Limb (tissue), 2 donors: ENCODE results near the gene GALNT13.

ENCODE experiments used
- DNase-seq, 2 donors: peaks; one replicate each; pipeline ENCODE4 v3.0.0-alpha.2; 2016; ENCODE audit errors: extremely low spot score in 2 of 2

GALNT13 gene

GRCh38 chr2:154223726-154224125, 352.0 kb downstream of the GALNT13 start:
- DNase-seq, result no peak

DNA sequence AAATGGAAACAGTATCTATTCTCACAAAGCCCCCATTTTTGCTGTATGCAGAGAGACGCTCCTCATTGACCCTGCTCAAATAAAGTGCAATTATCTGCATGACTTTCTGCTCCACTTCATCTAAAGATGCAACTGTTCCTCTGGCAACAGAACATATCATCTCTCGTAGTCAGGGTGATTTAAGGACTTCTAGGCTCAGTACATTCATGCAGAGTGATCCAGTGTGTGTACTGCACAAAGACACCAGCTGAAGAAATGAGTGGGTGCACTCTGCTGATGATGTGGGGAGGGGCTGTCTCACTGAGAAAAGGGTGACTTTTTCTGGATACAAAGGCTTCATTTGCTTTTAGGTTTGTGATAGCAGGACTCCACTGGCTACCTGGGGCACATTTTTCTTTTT, 355.2 kb downstream of the GALNT13 start:
- no peak for DNase-seq

- DNase-seq, result no peak
These were observed 357.0 kb downstream of the GALNT13 start for GRCh38 chr2:154228566-154229280.

- no peak for DNase-seq
These were observed 358.2 kb downstream of the GALNT13 start for GRCh38 chr2:154229966-154230365.

- DNase-seq, result no peak
These were observed 359.3 kb downstream of the GALNT13 start for GRCh38 chr2:154231021-154231420.

DNA sequence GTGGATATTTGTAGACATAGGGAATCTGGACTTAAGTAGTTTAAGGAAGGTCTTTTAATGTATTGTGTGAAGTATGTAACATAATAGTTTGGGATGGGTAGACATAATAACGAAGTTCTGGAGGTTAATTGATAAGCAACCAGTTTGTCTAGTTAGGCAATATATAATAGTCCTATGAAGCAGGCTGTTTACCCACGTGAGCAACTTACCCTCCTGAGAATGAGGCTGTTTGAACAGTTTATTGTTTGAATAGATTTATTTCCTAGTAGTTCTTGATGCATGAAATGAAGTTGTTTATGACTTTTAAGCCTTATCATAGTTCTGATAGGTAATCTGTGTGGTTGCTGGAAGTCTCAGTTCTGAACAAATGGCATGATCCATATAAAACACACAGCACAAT, 361.5 kb downstream of the GALNT13 start:
- no peak for DNase-seq

- no peak for DNase-seq
These were observed 366.5 kb downstream of the GALNT13 start for GRCh38 chr2:154238252-154238651.

DNA sequence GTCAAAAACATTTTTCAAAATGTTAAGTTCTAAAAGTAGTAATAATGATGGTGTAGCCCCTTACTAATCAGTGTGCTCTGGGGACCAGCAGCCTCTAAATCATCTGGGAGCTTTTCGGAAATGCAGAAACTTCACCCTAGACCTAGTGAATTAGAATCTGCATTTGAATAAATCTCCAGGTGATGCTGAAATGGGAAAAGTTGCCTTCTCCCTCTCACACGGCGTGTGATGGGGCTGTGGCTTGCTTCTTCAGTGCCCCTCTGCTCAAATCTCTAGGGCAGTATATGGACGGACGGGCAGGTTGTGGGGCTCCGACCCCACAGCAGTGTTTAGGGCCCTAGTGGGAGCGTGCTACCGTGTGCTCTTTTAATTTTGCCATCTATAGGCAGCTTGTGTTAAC, 368.6 kb downstream of the GALNT13 start:
- DNase-seq, result no peak

DNA sequence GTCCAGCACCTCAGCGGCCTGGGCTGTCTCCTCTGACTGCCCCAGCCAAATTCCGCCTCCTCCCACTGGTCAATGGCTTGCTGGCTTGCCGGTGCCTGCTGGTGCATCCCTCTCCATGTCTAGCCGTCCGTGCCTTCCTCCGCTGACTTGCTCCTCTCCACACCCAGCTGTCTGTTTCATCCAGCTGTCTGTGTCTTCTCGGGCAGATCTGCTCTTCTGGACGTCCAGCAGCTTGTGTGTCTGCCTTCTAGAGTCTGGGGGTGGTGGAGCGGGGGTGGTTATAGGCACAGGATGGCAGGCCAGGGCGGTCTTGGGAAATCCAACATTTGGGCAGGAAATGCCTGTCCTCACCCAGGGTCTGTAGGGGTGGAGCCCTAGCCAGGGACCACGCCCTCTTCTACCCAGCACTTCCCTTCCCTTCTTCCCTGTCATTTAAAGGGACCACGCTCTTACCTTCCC, 369.2 kb downstream of the GALNT13 start:
- DNase-seq, result no peak

DNA sequence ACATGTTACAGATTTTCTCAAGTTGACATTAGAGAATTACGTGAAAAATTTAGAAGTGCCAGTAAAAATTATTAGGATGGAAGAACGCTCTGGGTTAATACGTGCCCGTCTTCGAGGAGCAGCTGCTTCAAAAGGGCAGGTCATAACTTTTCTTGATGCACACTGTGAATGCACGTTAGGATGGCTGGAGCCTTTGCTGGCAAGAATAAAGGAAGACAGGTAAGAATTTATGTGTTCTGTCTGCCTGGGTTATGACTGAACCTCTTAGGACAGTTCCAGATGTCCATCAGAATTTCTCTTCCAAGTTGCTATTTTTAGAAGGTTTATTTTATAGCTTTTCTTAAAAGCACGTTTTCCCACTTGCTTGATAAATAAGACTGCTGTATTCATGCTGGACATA, 371.0 kb downstream of the GALNT13 start:
- no peak for DNase-seq

- DNase-seq, result no peak
These were observed 372.0 kb downstream of the GALNT13 start for GRCh38 chr2:154243685-154244084.

DNA sequence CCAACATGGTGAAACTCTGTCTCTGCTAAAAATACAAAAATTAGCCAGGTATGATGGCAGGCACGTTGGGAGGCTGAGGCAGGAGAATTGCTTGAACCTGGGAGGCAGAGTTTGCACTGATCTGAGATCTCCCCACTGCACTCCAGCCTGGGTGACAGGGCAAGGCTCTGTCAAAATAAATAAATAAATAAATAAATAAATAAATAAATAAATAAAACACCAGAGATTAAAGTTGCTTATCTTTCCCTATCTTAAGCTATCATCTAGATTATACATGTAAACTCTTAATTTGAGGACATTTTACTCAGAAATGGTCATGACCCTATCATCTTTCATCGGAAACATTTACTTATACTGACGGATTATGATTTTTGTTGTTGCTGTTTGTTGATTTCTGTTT, 373.2 kb downstream of the GALNT13 start:
- no peak for DNase-seq

- DNase-seq, result no peak
These were observed 375.8 kb downstream of the GALNT13 start for GRCh38 chr2:154247503-154247902.

DNA sequence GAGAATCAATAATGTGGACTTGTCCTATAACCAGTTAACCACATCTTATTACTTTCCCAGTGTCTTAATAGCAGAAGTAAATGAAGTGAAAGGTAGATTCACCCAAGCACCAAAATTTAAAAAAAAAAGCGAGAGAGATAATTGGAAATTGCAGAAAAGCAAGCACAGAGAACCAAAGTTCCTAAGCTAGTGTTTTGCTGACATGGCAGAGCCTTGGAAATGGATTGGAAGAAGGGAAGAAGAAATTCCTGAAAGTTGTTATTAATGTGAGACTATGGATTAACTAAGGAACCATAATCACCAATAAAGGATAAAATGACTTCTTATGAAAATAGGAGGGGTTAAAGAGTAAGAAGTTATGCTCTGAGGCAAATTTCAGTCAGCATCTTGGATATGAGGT, 384.4 kb downstream of the GALNT13 start:
- DNase-seq, result no peak

- DNase-seq, result no peak
These were observed 387.3 kb downstream of the GALNT13 start for GRCh38 chr2:154259030-154259429.

GRCh38 chr2:154261473-154262027, 389.8 kb downstream of the GALNT13 start:
- no peak for DNase-seq

DNA sequence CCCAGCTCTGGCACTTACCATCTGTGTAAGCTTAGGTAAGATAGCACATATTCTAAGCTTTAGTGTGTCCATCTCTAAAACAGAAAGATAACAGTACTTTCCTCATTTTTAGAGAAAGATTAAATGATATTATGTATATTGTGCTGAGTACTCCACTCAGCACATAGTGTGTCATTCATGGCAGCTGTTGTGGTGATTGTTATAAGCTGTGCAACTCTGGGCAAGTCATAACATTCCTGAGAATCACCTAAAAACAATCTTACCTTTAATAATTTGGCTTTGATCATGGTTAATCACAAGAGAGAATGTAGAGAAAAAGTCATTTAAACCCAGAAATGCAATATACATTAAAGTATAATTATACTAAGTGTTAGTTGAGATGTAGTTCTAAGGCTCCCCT, 391.5 kb downstream of the GALNT13 start:
- DNase-seq, result no peak

GRCh38 chr2:154264024-154264423, 392.3 kb downstream of the GALNT13 start:
- no peak for DNase-seq

GRCh38 chr2:154267983-154268382, 396.3 kb downstream of the GALNT13 start:
- DNase-seq, result no peak

DNA sequence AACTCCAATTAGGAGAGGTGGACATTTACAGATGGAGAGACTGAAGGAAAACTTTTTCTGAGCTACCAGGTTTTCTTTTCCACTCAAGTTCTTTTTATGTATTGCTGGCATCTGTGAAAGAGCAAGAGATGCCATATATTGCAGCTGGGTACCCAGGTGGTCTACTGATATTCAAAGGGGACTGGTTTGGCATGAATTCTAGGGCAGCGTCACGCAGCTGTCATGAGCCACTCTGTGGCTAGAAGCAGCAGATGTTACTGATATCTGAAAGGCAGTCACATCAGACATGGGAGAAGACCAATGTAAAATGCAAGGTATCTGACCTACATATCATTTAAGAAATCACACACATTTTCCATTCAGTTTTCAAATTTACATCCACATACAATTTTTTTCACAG, 408.8 kb downstream of the GALNT13 start:
- no peak for DNase-seq

DNA sequence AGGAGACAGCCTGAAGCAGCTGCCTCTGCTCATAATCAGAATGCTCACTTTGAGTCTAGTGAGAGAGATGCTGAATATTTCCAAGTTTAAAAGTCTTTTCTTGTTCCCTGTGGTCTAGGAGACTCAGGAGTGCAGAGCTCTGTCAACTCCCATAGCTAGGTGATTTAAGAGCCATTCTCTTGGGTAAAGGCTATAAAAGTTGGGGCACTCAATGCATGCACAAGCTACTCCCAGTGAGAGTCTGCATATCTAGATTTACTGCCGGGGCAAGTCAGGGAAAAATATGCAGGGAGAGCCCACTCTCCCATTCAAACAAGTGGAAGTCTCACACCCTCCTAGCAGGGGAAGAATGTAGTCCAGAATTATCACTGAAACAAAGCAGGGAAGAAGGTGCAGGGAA, 418.1 kb downstream of the GALNT13 start:
- no peak for DNase-seq

DNA sequence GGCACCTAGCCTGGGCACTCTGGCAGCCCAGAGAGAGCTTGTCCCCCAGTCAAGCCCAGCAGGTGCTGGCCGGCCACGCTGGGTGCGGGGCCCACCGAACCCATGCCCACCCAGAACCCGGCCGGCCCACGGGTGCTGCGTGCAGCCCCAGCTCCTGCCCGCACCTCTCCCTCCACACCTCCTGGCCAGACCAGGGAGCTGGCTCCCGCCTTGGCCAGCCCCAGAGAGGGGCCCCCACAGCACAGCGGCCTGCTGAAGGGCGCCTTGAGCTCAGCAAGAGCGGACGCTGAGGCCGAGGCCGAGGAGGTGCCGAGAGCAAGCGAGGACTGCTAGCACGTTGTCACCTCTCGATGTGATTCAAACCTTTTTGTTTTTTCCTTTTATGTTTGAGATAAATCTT, 419.8 kb downstream of the GALNT13 start:
- DNase-seq, result no peak

DNA sequence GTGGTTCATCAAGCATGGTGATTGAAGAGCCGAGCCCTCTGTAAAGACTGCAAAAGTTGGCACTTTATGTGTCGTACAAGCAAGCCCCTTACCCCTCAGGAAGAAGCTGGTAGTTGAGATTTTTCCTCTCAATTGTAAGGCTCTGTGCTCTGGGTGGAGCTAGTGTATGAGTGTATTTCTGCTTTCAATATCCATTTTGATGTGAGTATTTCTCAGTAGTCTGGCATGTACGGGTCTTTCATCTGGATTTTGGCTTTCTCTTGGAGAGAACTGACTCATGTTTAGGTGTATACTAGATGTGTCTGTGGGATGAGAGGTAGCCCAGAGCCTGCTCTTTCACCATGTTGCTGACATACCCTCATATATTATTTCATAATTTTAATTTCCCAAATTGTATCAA, 420.2 kb downstream of the GALNT13 start:
- no peak for DNase-seq
